HG02763 (cell line): ENCODE measurements around the gene GMDS.

Experiments used
- ATAC-seq: cut with Tn5 transposase; IDR thresholded peaks from one replicate; pipeline ENCODE4 v1.9.1; 2021; ENCODE audit warnings: mild to moderate bottlenecking, moderate library complexity; ENCODE audit not compliant: unreplicated experiment

Gene GMDS

GRCh38 chr6:1870932-1871331 is 374.5 kb downstream of the GMDS start:
- ATAC-seq, result no peak

- no peak for ATAC-seq
These were observed 375.2 kb downstream of the GMDS start for GRCh38 chr6:1870251-1870650.

DNA sequence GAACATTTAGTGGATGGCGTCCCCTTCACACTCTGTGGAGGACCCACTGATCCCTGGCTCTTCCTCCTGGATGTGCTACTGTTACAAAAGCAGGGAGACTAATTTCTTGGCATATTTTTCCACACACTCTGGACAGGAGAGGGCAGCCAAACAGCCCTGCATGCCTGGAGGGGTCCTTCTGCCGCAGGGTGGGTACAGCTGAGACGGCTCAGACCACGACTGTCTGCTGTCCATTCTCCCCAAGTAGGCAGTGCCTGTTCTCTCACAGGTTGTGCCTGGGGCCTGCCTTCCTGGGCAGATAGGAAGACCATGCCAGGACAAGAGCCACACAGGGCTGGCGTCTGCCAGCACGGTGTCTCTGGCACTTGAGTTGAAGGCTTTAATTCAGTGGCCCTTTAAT is 375.6 kb downstream of the GMDS start:
- ATAC-seq, result no peak

GRCh38 chr6:1869308-1869707 is 376.1 kb downstream of the GMDS start:
- ATAC-seq, result no peak

GRCh38 chr6:1868561-1869261 is 376.7 kb downstream of the GMDS start:
- no peak for ATAC-seq

GRCh38 chr6:1867197-1867596 is 378.2 kb downstream of the GMDS start:
- no peak for ATAC-seq

- no peak for ATAC-seq
These were observed 379.8 kb downstream of the GMDS start for GRCh38 chr6:1865585-1865984.

GRCh38 chr6:1864496-1864895 is 380.9 kb downstream of the GMDS start:
- no peak for ATAC-seq

- no peak for ATAC-seq
These were observed 383.0 kb downstream of the GMDS start for GRCh38 chr6:1862411-1862810.

DNA sequence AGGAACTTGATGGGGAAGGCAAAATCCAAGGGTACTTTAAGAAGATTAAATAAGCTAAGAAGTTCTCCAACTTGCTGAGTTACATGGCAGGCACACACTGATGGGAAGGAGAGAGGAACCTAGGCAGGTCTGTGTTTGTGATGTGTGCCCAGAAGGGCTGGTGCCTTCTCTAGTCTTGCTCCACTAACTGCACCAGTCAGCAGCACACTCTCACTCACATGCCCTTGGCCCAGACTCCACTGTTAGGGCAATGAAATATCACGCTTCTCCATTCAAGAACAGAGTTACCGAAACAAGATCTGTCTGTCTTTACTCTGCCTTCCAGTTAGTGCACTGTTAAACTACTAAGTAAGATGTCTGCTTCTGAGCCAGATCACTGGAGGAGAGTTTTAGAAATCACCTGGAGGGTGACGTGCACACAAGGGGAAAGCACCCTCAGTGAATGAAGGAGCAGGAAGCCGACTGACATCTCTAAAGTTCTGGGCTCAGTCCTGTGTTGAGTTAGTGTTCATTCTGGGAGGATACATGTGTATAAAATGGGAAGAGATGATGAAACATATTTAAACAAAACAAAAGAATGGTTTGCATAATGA is 384.6 kb downstream of the GMDS start:
- ATAC-seq, result no peak

GRCh38 chr6:1858859-1859258 is 386.5 kb downstream of the GMDS start:
- no peak for ATAC-seq

DNA sequence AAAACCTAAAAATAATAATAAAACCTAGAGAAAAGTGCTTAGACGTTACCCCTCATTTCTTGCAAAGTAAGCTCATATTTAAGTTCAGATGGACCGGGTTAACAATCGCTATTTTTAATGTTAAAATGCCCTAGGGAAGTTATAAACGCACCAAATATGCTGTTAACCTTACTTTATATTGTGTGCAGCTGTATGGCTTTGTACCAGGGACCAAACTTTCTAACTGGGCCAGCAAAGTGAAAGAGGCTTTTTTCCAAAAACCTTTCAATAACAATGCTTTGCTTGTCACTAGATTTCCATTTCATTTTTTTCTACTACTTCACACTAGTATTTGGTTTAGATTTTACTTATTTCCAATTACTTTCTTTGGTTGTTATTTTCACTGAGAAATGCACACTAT is 387.2 kb downstream of the GMDS start:
- no peak for ATAC-seq

- ATAC-seq, result peak; percentile 88
These were observed 389.0 kb downstream of the GMDS start for GRCh38 chr6:1856381-1856780.

DNA sequence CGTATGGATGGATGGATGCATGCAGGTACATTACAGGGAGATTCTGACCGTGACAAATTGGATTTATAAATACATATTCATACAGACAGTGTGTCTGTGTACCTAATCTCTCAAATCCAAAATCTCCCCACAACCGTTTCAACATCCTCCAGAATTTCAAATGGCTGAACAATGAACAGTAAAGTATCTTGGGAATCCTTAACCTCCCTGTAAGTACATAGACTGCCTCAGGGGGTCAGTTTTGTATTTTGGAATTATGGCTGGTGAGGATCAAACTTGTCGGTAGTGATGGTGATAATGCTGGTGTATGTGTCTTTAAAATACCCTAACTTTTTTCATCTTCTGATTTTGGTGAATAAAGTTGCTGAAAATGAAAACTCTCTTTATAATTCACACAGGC is 389.5 kb downstream of the GMDS start:
- ATAC-seq, result no peak

DNA sequence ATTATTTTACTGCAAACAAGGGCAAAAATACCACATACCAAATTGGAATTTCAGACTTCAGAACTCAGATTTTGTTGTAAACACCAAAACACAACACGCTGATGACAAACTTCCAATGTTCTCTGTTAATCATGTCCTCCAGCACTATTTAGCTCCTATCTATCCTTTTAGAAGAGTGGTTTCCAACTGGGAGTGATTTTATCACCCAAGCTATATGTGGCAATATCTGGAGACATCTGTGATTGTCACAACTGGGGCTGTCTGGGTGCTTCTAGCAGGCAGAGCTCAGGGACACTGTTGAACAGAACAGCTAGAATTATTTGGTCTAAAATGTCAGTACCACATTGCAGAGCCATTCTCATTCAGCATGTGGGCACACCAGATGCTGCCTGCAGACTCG is 391.1 kb downstream of the GMDS start:
- ATAC-seq, result no peak

GRCh38 chr6:1853761-1854160 is 391.6 kb downstream of the GMDS start:
- ATAC-seq, result no peak

GRCh38 chr6:1851681-1852456 is 393.5 kb downstream of the GMDS start:
- no peak for ATAC-seq

- ATAC-seq, result no peak
These were observed 394.6 kb downstream of the GMDS start for GRCh38 chr6:1850840-1851157.

- ATAC-seq, result no peak
These were observed 395.1 kb downstream of the GMDS start for GRCh38 chr6:1850121-1850839.

DNA sequence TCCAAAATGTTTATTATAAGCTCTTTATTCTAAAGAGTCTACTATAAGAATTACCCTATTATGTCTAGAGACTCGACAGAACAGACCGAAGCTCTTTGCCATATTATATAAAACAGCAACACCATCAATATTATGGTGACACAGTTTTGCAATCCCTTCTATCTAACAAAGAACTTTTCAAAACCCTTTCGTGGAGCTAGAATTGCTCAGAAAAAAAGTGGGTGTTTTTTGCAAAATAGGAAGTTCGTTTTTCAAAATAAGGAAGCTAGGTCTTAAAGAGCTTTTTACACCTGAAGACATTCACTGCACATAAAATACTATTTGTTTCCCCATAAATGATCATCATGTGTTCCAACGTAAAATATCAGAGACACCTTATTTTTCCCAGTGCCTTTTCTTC is 395.7 kb downstream of the GMDS start:
- ATAC-seq, result no peak

DNA sequence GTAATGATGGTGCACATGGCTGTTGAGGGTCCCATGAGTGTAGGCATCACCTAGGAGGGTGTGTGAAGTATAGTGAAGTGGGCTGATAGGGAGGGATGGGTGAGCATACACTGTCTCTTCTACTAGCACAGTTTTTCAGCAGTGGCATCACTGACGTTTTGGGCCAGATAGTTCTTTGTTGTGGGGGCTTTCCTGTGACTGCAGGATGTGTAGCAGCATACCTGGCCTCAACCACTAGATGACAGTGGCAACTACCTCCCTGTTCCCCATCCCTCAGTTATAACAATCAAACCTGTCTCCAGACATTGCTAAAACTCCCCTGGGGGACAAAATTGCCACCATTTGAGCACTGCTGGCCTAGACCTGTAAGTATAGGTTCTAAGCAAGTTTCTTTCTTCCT is 396.7 kb downstream of the GMDS start:
- ATAC-seq, result no peak

- no peak for ATAC-seq
These were observed 398.8 kb downstream of the GMDS start for GRCh38 chr6:1846611-1847010.
